BE2C (cell line): ENCODE results near the gene TRABD2B.

Experiments
- DNase-seq: peaks from one replicate; pipeline ENCODE4 v3.0.0-alpha.2; 2020
- H3K27me3 ChIP-seq: fragments of 250-450 bp; sonication (Bioruptor Pico); 2 replicates; pipeline ENCODE4 v1.5.1; 2020; ENCODE audit warnings: mild to moderate bottlenecking
- H3K36me3 ChIP-seq: fragments of 250-450 bp; sonication (Bioruptor Pico); 2 replicates; pipeline ENCODE4 v1.5.1; 2020; ENCODE audit warnings: mild to moderate bottlenecking
- H3K4me1 ChIP-seq: fragments of 250-450 bp; sonication (Bioruptor Pico); 2 replicates; pipeline ENCODE4 v1.5.1; 2020
- H3K4me3 ChIP-seq: 2 replicates; pipeline ENCODE4 v1.5.1; 2011; ENCODE audit warnings: low read depth, low read length
- H3K9me3 ChIP-seq: fragments of 250-450 bp; sonication (Bioruptor Pico); 2 replicates; pipeline ENCODE4 v1.5.1; 2020
- TF ChIP-seq, protein P1 (sequence below): IDR thresholded peaks from 2 replicates; pipeline ENCODE4 v1.5.1; 2012; ENCODE audit warnings: mild to moderate bottlenecking, low read depth, low read length

The TRABD2B gene

DNA sequence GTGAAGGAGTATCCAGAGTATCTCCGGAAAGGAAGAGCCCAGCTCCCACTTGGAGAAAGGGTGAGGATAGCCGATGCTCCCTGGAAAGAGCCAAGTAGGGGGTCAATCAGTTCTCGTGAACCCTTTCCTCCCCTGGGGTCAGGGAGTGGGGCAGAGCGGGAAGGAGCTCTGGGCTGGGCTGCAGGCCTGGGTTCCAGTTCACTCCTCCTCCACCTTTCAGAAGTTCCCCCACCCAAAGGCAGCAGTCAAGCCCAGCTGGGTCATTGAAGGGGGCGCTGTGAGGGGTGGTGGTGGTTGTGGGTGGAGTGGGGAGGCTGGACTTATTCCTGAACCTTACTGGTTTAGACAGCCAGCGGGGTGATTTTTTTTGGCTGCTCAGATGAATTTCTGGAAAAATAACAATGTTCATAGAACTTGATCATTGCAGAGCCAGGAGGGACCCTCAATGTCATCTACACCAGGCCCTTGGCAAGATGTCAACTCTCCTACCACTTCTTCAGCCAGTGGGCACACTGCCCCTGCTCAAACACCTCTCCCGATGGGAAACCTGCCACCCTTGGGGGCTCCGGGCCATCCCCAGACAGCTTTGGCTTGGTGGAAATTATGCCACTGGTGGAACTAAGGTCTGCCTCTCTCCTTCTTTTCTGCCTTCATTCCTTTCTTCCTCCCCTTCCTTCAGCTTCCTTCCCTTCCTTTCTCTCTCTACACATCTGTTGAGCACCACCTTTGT lies 235.8 kb downstream of the TRABD2B start:
- H3K9me3 ChIP-seq = no peaks in the 10 kb centered on the region
- no peaks in the 10 kb centered on the region for H3K27me3 ChIP-seq
- DNase-seq = no peak
- H3K36me3 ChIP-seq = no peaks in the 10 kb centered on the region
- no peak overlapping the region for H3K4me3 ChIP-seq
- no peaks in the 10 kb centered on the region for H3K4me1 ChIP-seq
- TF ChIP-seq, protein P1, sequence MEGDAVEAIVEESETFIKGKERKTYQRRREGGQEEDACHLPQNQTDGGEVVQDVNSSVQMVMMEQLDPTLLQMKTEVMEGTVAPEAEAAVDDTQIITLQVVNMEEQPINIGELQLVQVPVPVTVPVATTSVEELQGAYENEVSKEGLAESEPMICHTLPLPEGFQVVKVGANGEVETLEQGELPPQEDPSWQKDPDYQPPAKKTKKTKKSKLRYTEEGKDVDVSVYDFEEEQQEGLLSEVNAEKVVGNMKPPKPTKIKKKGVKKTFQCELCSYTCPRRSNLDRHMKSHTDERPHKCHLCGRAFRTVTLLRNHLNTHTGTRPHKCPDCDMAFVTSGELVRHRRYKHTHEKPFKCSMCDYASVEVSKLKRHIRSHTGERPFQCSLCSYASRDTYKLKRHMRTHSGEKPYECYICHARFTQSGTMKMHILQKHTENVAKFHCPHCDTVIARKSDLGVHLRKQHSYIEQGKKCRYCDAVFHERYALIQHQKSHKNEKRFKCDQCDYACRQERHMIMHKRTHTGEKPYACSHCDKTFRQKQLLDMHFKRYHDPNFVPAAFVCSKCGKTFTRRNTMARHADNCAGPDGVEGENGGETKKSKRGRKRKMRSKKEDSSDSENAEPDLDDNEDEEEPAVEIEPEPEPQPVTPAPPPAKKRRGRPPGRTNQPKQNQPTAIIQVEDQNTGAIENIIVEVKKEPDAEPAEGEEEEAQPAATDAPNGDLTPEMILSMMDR = no peak

DNA sequence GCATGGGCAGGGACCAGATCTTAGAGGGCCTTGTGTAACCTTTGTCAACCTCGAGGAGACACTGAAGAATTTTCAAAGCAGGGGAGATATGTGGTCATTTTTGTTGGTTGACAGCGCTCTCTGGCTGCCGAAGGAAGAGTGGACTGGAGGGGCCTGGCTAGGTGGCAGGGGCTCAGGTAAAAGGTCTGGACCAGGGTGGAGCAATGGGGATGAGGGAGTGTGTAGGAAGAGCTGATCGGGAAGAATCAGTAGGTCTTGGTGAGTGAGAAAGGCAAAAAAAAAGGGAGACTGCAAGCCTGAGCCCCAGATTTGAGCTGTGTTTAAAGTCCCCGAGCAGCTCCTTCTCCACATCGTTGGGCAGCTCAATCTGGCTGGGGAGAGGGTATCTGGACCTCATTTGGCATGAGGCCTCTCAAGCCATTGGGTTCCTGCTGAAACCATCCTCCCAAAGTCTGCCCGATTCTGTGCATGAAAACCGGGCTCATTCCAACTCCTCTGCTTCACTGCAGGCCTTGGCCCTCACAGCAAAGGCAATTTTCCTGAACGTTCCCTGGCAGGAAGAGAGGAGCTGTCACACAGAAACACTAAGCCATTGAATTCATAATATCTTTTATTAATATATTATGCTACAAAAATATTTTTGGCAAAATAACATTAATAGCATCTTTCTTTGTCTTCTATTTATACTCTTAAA lies 237.1 kb downstream of the TRABD2B start:
- TF ChIP-seq, protein P1 = no peak
- DNase-seq = no peak

DNA sequence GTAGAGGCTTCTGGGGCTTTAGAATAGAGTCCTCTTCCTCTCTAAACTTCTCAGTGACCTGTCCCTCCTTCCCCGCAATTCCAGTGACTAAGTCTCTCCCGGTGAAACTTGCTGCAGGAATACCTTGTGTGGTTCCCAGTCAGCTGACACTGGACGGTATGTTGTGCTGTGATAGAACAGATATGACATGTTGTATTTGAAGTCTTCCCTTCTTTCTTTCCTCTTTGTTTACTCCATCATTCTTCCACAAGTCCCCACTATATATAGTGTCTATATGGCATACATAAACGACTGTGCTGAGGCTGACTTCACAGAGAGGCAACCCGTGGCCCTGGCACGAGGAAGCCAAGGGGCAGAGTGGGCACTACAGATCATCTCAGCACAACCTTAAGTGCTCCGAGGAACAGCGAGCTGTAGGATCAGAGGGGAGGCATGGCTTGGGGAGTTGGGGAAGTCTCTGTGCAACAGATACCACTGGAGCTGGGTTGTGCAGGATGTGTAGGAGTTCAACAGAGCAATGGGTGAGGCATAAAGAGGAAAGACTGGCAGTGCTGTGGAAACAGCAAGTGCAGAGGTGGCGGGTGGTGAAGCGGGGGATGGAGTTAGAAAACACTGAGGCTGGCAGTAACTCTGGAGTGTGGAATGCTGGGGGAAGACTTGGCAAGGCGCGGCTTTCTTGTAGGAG lies 237.8 kb downstream of the TRABD2B start:
- DNase-seq = no peak
- H3K4me1 ChIP-seq = no peaks in the 10 kb centered on the region
- no peak overlapping the region for H3K4me3 ChIP-seq
- no peaks in the 10 kb centered on the region for H3K27me3 ChIP-seq
- H3K9me3 ChIP-seq = no peaks in the 10 kb centered on the region
- TF ChIP-seq, protein P1 = no peak
- no peaks in the 10 kb centered on the region for H3K36me3 ChIP-seq

More for the DNA sequence above, 237.1 kb downstream of the TRABD2B start:
- no peak overlapping the region for H3K4me3 ChIP-seq
- H3K27me3 ChIP-seq = no peaks in the 10 kb centered on the region
- no peaks in the 10 kb centered on the region for H3K36me3 ChIP-seq
- H3K4me1 ChIP-seq = no peaks in the 10 kb centered on the region
- no peaks in the 10 kb centered on the region for H3K9me3 ChIP-seq

DNA sequence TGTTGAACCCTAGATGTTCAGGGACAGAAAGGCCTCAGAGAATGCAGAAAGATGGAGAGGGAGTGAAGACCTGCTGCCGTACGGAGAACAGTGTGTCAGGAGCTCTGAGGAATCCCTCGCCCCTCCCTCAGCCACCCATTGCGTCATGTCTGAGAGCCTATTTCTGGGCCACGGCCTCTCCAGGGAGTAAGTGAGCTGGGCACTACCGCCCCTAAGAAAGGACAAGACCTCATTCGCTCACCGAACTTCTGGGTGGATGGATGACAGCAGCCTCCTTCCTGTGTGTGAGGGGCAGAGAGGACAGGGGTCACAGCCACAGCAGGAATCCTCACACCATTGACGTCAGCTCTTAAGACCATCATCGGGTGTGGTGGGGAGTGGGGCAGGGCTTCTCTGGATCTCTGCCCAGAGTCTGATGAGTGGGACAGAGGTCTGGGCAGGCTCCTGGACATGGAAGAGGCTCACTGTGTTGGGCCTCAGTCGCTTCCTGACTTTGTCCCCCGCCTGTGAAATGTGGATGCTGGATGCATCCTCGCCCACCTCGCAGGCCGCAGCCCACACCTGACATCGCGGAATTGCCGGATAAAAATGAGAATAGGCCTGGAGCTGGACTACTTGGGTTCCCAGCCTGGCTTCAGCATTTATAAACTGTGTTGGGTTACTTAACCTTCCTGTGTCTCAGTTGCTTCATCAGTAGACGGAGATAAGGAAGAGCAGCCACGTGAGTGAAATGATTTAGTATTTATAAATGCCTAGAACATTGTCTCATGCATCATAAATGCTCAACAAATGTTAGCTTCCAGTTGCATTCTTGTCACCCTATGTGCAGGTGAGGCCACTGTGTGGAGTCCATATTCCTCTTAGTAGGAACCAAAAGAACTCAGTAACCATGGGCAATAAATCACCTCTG lies 238.6 kb downstream of the TRABD2B start:
- no peaks in the 10 kb centered on the region for H3K27me3 ChIP-seq
- H3K36me3 ChIP-seq = no peaks in the 10 kb centered on the region
- H3K4me3 ChIP-seq = no peak overlapping the region
- H3K4me1 ChIP-seq = no peaks in the 10 kb centered on the region
- no peak for DNase-seq
- TF ChIP-seq, protein P1 = no peak
- H3K9me3 ChIP-seq = no peaks in the 10 kb centered on the region

DNA sequence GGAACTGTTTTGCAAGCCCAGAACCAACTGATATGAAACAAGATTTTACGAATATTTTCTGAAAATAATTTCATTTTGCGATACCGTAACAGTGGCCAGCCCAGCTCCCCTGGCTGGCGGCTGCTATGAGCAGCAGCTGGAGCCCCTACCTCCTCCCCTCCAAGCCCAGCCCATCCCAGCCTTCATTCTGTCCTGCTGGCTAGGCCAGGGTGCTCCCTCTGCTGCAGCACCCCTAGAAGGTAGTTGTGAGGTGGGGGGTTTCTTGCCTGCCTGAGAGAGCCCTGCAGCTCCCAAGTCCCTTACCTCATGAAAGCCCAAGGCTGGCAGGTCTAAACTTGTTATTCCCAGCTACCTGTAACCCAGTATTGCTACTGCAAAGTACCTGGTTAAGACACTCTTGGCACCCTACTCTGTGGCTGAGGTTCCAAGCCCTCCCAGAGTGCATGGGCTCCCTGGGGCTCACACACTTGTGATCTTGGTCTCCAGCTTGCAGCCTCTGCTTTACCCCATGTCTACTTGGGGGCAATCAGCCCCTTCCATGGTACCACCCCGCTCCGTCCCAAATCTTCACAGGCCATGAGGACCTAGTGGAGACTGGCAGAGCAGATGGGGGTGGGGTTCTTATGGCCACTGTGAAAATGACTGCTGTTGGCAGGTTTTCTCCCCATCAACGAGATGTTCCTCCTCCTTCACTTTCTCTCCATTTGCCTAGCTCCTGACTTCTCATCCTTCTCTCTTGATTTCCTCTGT lies 239.8 kb downstream of the TRABD2B start:
- no peaks in the 10 kb centered on the region for H3K9me3 ChIP-seq
- no peak overlapping the region for H3K4me3 ChIP-seq
- H3K4me1 ChIP-seq = no peaks in the 10 kb centered on the region

More for the DNA sequence above, 239.8 kb downstream of the TRABD2B start:
- Histone ChIP-seq H3K27me3 (no peaks in the 10 kb centered on the region), H3K36me3 (no peaks in the 10 kb centered on the region)
- DNase-seq = no peak
- TF ChIP-seq, protein P1 = no peak
